Measurements from ENCODE around the gene ERICH2.

GRCh38 chr2:170815311-170815710, 45.1 kb downstream of the ERICH2 start:
- TF ChIP-seq CTCF (IDR thresholded peaks at IDR 0.05) = no peak
- TF ChIP-seq POLR2A (IDR thresholded peaks at IDR 0.05) = no peak

Data from heart left ventricle (tissue), 13 donors.